Naive thymus-derived CD4-positive, alpha-beta T cell (primary cell): ENCODE results near the gene PABPN1. TPM values are rescaled to one million over a fixed set of nuclear protein-coding genes. Genes with fewer than 3 reads are reported as not detected.

Experiments
- ATAC-seq: fragments of 150-1000 bp; cut with Tn5 transposase; 2 replicates; pipeline ENCODE4 v1.10.0; 2021; ENCODE audit warnings: mild to moderate bottlenecking, moderate library complexity
- CTCF ChIA-PET: fragments of 350-600 bp; sonication (Branson Sonifier 250); formaldehyde crosslinking; loops from one replicate; lab custom pipeline; 2021; ENCODE audit warnings: antibody characterized with exemption; lab: Charles Lee
- POLR2A ChIA-PET: fragments of 350-600 bp; sonication (Branson Sonifier 250); formaldehyde crosslinking; loops from one replicate; lab custom pipeline; 2021; ENCODE audit warnings: antibody characterized with exemption, inconsistent platforms; lab: Charles Lee
- DNase-seq, 9 donors: peaks; one replicate each; pipeline versions ENCODE4 v3.0.0 to v3.0.0-alpha.2; 2020 to 2022; ENCODE audit warnings: mixed read lengths in 1 of 9
- H3K27ac ChIP-seq: one replicate; pipeline ENCODE4 v1.7.0; 2013; ENCODE audit warnings: mild to moderate bottlenecking, low read depth, low read length, moderate library complexity
- H3K27me3 ChIP-seq, 2 donors: one replicate each; pipeline ENCODE4 v1.7.0; 2013; ENCODE audit warnings: low read length in 2 of 2, mild to moderate bottlenecking in 2 of 2, moderate library complexity in 2 of 2; ENCODE audit not compliant: control insufficient read depth in 2 of 2, insufficient read depth in 2 of 2
- H3K36me3 ChIP-seq, 3 experiments: 1 replicate in 2 of 3; 2 replicates in 1 of 3; pipeline ENCODE4 v1.7.0; 2013; ENCODE audit warnings: low read length in 3 of 3, mild to moderate bottlenecking in 3 of 3, moderate library complexity in 1 of 3; ENCODE audit not compliant: insufficient read depth in 3 of 3, control insufficient read depth in 2 of 3
- H3K4me1 ChIP-seq, 2 donors: one replicate each; pipeline ENCODE4 v1.7.0; 2013; ENCODE audit warnings: low read length in 2 of 2, mild to moderate bottlenecking in 2 of 2, moderate library complexity in 1 of 2; ENCODE audit not compliant: control insufficient read depth in 2 of 2, insufficient read depth in 2 of 2
- H3K4me3 ChIP-seq: 2 replicates; pipeline ENCODE4 v1.7.0; 2013; ENCODE audit warnings: mild to moderate bottlenecking, low read length
- H3K9me3 ChIP-seq, 3 experiments: 1 replicate in 2 of 3; 2 replicates in 1 of 3; pipeline ENCODE4 v1.7.0; 2013; ENCODE audit warnings: low read length in 3 of 3; ENCODE audit not compliant: control insufficient read depth in 2 of 3
- H3K27ac Mint-ChIP-seq, 9 donors: one replicate each; pipeline ENCODE4 v1.8.0; 2020 to 2022; ENCODE audit warnings: mixed read lengths in 9 of 9, mild to moderate bottlenecking in 8 of 9, moderate library complexity in 5 of 9, inconsistent platforms in 2 of 9
- H3K27me3 Mint-ChIP-seq, 5 donors: one replicate each; pipeline ENCODE4 v1.8.0; 2021 to 2022; ENCODE audit warnings: mixed read lengths in 5 of 5, mild to moderate bottlenecking in 1 of 5
- H3K36me3 Mint-ChIP-seq, 5 donors: one replicate each; pipeline ENCODE4 v1.8.0; 2020 to 2022; ENCODE audit warnings: mixed read lengths in 5 of 5, mild to moderate bottlenecking in 3 of 5, inconsistent platforms in 1 of 5
- H3K4me1 Mint-ChIP-seq, 7 donors: one replicate each; pipeline ENCODE4 v1.8.0; 2020 to 2022; ENCODE audit warnings: mixed read lengths in 7 of 7, mild to moderate bottlenecking in 3 of 7, inconsistent platforms in 1 of 7
- H3K4me3 Mint-ChIP-seq, 10 donors: one replicate each; pipeline ENCODE4 v1.8.0; 2020 to 2022; ENCODE audit warnings: mild to moderate bottlenecking in 10 of 10, mixed read lengths in 10 of 10, moderate library complexity in 6 of 10, inconsistent platforms in 2 of 10
- H3K9me3 Mint-ChIP-seq, 11 donors: one replicate each; pipeline ENCODE4 v1.8.0; 2020 to 2022; ENCODE audit warnings: mixed read lengths in 11 of 11, mild to moderate bottlenecking in 4 of 11, inconsistent platforms in 1 of 11, moderate library complexity in 1 of 11
- intact Hi-C, 2 donors: fragments of 100-400 bp; cut with micrococcal nuclease; formaldehyde crosslinking; loops; one replicate each; pipeline ENCODE4 v1.15.1; 2023
- polyA plus RNA-seq, 2 donors: library from polyadenylated mRNA; unstranded; fragments of 300-500 nt; fragmentation: Illumina TruSeq; gene quantifications; one replicate each; pipeline ENCODE4 v1.2.3, GENCODE V29; 2021
- total RNA-seq, 6 experiments: library from RNA in 5 of 6; stranded (reverse) in 5 of 6; gene quantifications; 1 replicate in 5 of 6; 2 replicates in 1 of 6; pipeline ENCODE4 v1.2.3 and lab custom pipeline; 2021 to 2026

PABPN1 gene
- total and polyA plus RNA-seq, 7 experiments from 2014 or later = 57.5 to 213 (median 189) TPM

DNA sequence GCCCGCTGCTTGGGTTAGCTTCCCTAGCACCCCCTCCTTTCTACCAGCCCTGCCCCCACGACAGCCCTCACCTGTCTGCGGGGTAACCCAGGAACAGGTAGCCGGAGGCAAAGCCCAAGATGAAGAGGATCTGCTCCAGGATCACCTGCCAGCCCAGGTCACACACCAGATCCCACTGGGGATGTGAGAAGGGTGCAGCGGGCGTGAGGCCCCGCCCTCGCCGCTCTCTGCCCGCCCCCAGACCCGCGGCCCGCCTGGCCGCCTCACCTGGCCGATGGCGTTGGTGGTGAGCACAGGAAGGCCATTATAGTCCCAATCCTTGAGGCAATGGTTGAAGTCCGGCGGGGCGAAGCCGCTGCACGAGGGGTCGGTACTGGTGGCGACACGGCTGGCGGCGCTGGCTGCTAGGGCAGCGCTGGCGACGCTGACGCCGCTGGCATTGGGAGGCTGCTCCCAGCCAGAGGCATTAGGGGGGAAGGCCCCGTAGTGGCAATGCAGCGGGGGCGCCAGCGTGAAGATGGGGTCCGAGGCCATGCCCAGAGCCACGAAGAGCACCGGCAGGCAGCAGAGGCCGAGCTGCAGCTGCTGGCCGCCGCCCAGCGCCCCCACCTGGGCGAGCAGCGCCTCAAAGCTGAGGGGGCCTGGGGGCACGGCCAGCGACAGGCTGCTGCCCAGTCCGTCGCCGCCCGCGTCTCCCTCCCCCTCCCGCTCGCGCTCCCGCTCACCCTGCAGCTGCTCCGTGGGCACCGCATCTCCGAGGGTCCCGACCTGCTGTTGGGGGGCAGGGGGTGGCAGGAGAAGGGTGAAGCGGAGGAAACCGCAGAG lies 30.6 kb downstream of the PABPN1 start:
- Mint-ChIP-seq H3K4me3 (peak overlapping the region; percentile 70 to 92 (median 86)), H3K4me1 (peaks cover 10 to 25% (median 18%) of the 10 kb centered on the region in 7 donors), H3K27ac (peak overlapping the region in 4 of 9 donors; percentile 5 to 93 (median 55)), H3K36me3 (peaks cover 0 to 4% (median 0%) of the 10 kb centered on the region in 5 donors), H3K9me3 (peaks cover 0 to 1% (median 0%) of the 10 kb centered on the region in 11 donors), H3K27me3 (peaks cover 0 to 53% (median 33%) of the 10 kb centered on the region in 5 donors)
- H3K27me3 ChIP-seq = no peaks in the 10 kb centered on the region
- POLR2A ChIA-PET = interaction anchor here (2.2 to 3.3 kb wide), 2 partner anchors 31 to 50 kb away, joined by 10 to 26 read pairs; partner anchors contain the start of genes PABPN1 and PPP1R3E
- no peaks in the 10 kb centered on the region for H3K9me3 ChIP-seq
- peak in 3 of 9 donors; percentile 2 to 14 (median 6) for DNase-seq
- ATAC-seq = no peak
- H3K4me3 ChIP-seq = peak overlapping the region; percentile 54
- intact Hi-C loops = loop anchor here in 1 of 2 donors (1.0 kb wide), 4 partner anchors 24 to 117 kb away; partner anchors contain the start of genes NGDN, PABPN1 and PPP1R3E
- H3K27ac ChIP-seq = peak overlapping the region; percentile 58
- peaks cover 0 to 4% (median 0%) of the 10 kb centered on the region in 3 experiments for H3K36me3 ChIP-seq
- H3K4me1 ChIP-seq = no peaks in the 10 kb centered on the region
- CTCF ChIA-PET = interaction anchor here (0.8 kb wide), 1 partner anchor 31 kb away, joined by 3 read pairs; the partner anchor contains the start of gene PABPN1

DNA sequence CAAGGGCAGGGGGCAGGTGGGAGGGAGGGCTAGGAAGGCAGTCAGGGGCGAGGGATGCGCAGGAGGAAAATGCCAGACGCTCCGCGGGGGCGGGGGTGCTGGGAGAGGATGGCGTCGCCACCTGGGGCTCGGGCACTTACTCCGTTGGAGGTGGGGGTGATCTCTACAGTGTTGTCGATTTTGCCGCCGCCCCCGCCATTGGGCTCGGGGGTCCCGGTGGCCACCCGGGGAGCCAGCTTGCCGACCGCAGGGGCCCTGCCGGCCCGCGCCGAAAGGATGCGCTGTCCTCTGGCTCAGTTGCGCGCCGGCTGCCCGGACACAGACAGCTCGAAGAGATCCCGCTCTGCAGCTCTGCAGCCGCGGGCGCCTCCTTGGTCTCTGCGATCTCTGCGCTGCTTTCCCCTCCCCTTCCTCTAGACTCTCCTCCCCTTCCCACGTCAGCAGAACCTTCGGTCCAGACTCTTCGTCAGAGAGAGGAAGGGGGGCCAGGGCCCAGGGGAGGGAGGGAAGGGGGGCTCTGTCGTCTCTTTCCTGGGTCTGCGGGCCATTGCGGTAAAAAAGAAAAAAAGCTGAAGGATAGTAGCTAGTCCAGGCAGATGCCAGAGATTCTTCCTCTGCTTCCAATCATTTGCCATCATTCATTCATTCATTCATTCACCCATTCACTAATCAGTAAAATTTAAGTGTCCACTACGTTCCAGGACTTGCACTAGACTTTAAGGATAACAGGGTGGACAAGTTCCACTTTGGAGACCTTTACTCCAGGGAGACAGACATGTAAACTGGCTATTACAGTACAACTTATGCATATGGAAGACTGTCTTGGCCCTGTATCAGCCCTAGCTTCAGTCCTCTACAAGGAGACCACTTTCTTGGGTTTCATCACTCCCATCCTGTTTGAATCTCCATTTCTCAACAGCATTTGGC lies 31.5 kb downstream of the PABPN1 start, which contains the start of gene SLC22A17:
Gene SLC22A17, minus strand, starts transcription at position 382 of the 927 bp plus-strand sequence.
- intact Hi-C loops = loop anchor here in 1 of 2 donors (1.0 kb wide), 4 partner anchors 24 to 117 kb away; partner anchors contain the start of genes NGDN, PABPN1 and PPP1R3E
- Histone ChIP-seq H3K4me1 (no peaks in the 10 kb centered on the region), H3K9me3 (no peaks in the 10 kb centered on the region), H3K27ac (peak within 1 kb of the TSS; percentile 58), H3K4me3 (peak within 1 kb of the TSS; percentile 54), H3K36me3 (no peaks in the 10 kb centered on the region), H3K27me3 (no peaks in the 10 kb centered on the region)
- ChIA-PET POLR2A (interaction anchor here (0.9 to 3.3 kb wide), 4 partner anchors 29 to 67 kb away, joined by 3 to 26 read pairs (median 6); partner anchors contain the start of genes HOMEZ, PABPN1 and PPP1R3E), CTCF (interaction anchor here (0.8 kb wide), 2 partner anchors 32 to 33 kb away, joined by 3 to 4 read pairs; partner anchors contain the start of gene PABPN1)
- Mint-ChIP-seq H3K27me3 (peaks cover 0 to 55% (median 33%) of the 10 kb centered on the region in 5 donors), H3K36me3 (peaks cover 0 to 4% (median 0%) of the 10 kb centered on the region in 5 donors), H3K9me3 (peaks cover 0 to 1% (median 0%) of the 10 kb centered on the region in 11 donors), H3K27ac (peak within 1 kb of the TSS in 8 of 9 donors; percentile 5 to 93 (median 77)), H3K4me3 (peak within 1 kb of the TSS; percentile 78 to 92 (median 88)), H3K4me1 (peaks cover 10 to 25% (median 18%) of the 10 kb centered on the region in 7 donors)
- ATAC-seq (peak; percentile 93), DNase-seq (peak; percentile 42 to 80 (median 67))

DNA sequence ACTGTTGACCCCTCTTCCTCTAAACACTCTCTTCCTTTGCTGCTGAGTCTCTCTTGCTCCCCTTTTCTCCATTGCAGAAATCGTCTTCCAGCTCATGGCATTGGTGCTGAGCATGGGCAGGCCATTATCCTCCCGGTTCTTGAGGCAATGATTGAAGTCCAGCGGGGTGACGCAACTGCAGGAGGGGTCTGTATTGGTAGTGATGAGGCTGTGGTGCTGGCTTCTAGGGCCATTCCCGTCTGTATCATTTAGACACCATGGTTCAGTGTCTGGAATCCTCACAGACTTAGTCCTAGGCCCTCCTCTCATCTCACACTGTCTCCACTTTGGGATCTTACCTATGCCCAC lies 32.1 kb downstream of the PABPN1 start:
- H3K27ac ChIP-seq = no peak overlapping the region
- H3K9me3 Mint-ChIP-seq = peaks cover 0 to 1% (median 0%) of the 10 kb centered on the region in 11 donors
- no peak overlapping the region for H3K4me3 ChIP-seq
- peaks cover 0 to 55% (median 33%) of the 10 kb centered on the region in 5 donors for H3K27me3 Mint-ChIP-seq
- no peaks in the 10 kb centered on the region for H3K27me3 ChIP-seq
- peaks cover 0 to 4% (median 0%) of the 10 kb centered on the region in 5 donors for H3K36me3 Mint-ChIP-seq
- CTCF ChIA-PET = interaction anchor here (0.8 kb wide), 1 partner anchor 32 kb away, joined by 4 read pairs; no protein-coding TSS in a partner anchor
- ATAC-seq (no peak), DNase-seq (no peak)
- H3K4me3 Mint-ChIP-seq = peak overlapping the region; percentile 78 to 92 (median 88)
- intact Hi-C loops = no loop called here
- H3K9me3 ChIP-seq = no peaks in the 10 kb centered on the region
- H3K36me3 ChIP-seq = no peaks in the 10 kb centered on the region
- H3K4me1 Mint-ChIP-seq = peaks cover 10 to 25% (median 18%) of the 10 kb centered on the region in 7 donors
- H3K4me1 ChIP-seq = no peaks in the 10 kb centered on the region
- POLR2A ChIA-PET = interaction anchor here (0.9 to 3.3 kb wide), 4 partner anchors 30 to 67 kb away, joined by 3 to 26 read pairs (median 6); partner anchors contain the start of genes HOMEZ, PABPN1 and PPP1R3E
- peak overlapping the region in 7 of 9 donors; percentile 5 to 93 (median 74) for H3K27ac Mint-ChIP-seq

- no peaks in the 10 kb centered on the region for H3K27me3 ChIP-seq
- H3K27ac Mint-ChIP-seq = no peak overlapping the region
Measured at GRCh38 chr14:23354990-23355389, 33.7 kb downstream of the PABPN1 start.

DNA sequence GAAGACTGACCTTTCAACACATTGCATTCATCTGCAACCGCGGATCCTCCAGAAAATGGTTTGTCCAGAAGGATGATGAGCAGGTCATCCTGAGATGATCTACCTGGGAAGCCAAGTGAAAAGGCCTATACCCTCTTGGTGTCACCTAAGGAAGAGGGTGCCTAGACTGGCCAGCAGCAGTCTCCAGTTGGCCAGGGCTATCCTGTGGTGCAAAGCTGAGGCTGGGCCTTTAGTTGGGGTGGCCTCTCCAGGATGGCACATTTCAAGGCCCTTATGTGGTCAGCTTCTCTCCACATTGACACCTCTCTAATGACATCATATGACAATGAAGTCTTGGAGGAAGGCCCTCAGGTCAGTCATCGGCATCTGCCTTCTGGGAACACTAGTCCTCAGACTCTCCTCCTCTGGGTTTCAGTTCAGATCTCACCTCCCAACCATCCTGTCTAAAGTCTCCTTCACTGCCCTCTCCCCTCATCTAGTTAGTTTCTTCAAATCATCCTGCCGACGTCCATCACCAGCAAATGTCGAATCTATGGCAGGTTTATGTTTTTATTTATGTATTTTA lies 34.7 kb downstream of the PABPN1 start:
- CTCF ChIA-PET = interaction anchor here (0.8 kb wide), 1 partner anchor 78 kb away, joined by 3 read pairs; no protein-coding TSS in a partner anchor
- Histone ChIP-seq H3K4me3 (no peak overlapping the region), H3K27ac (no peak overlapping the region), H3K4me1 (no peaks in the 10 kb centered on the region), H3K9me3 (no peaks in the 10 kb centered on the region), H3K36me3 (no peaks in the 10 kb centered on the region), H3K27me3 (no peaks in the 10 kb centered on the region)
- no peak for DNase-seq
- Mint-ChIP-seq H3K36me3 (peaks cover 0 to 4% (median 0%) of the 10 kb centered on the region in 5 donors), H3K27me3 (peaks cover 0 to 42% (median 26%) of the 10 kb centered on the region in 5 donors), H3K4me3 (no peak overlapping the region), H3K9me3 (peaks cover 0 to 1% (median 0%) of the 10 kb centered on the region in 11 donors), H3K4me1 (peaks cover 10 to 20% (median 14%) of the 10 kb centered on the region in 7 donors), H3K27ac (no peak overlapping the region)
- POLR2A ChIA-PET = no interaction called here
- ATAC-seq = no peak
- intact Hi-C loops = no loop called here

More at GRCh38 chr14:23354990-23355389, 33.7 kb downstream of the PABPN1 start:
- intact Hi-C loops = no loop called here
- ChIA-PET CTCF (no interaction called here), POLR2A (interaction anchor here (3.3 kb wide), 1 partner anchor 34 kb away, joined by 26 read pairs; the partner anchor contains the start of gene PABPN1)
- H3K36me3 ChIP-seq = no peaks in the 10 kb centered on the region
- Mint-ChIP-seq H3K9me3 (peaks cover 0 to 1% (median 0%) of the 10 kb centered on the region in 11 donors), H3K27me3 (peaks cover 0 to 51% (median 33%) of the 10 kb centered on the region in 5 donors), H3K4me3 (peak overlapping the region in 1 of 10 donors; percentile 15), H3K36me3 (peaks cover 0 to 4% (median 0%) of the 10 kb centered on the region in 5 donors), H3K4me1 (peaks cover 10 to 25% (median 18%) of the 10 kb centered on the region in 7 donors)
- H3K4me3 ChIP-seq = no peak overlapping the region
- no peak for DNase-seq
- H3K4me1 ChIP-seq = no peaks in the 10 kb centered on the region
- no peak overlapping the region for H3K27ac ChIP-seq
- no peaks in the 10 kb centered on the region for H3K9me3 ChIP-seq
- ATAC-seq = no peak
